K562 (cell line): ENCODE data around the gene POLDIP3. TPM values are rescaled to one million over a fixed set of nuclear protein-coding genes. Genes with fewer than 3 reads are reported as not detected.
A peak's percentile ranks its signal among the peaks of the same experiment; 100 is the strongest.

Experiments used
- ARID2 ChIP-seq: fragments of 450-650 bp; IDR thresholded peaks from 2 replicates; pipeline ENCODE4 v1.6.1; 2017; ENCODE audit warnings: antibody characterized with exemption, mild to moderate bottlenecking
- BDP1 ChIP-seq: IDR thresholded peaks from 3 replicates; pipeline ENCODE4 v1.6.1; 2011; ENCODE audit not compliant: insufficient read length, insufficient read depth
- CBX2 ChIP-seq: fragments of 200-600 bp; sonication (generic); IDR thresholded peaks from one replicate; pipeline ENCODE4 v1.6.1; 2012; ENCODE audit warnings: mild to moderate bottlenecking, low read length, inconsistent platforms; ENCODE audit not compliant: insufficient read depth, poor library complexity, severe bottlenecking
- FOXA1 ChIP-seq: fragments of 450-650 bp; IDR thresholded peaks from 2 replicates; pipeline ENCODE4 v1.6.1; 2016; ENCODE audit warnings: mild to moderate bottlenecking, borderline replicate concordance
- HCFC1 ChIP-seq: IDR thresholded peaks from 2 replicates; pipeline ENCODE4 v1.6.1; 2012; ENCODE audit warnings: low read depth, low read length, improper control_type of control experiment
- HDAC3 ChIP-seq: fragments of 450-650 bp; IDR thresholded peaks from 2 replicates; pipeline ENCODE4 v1.6.1; 2018; ENCODE audit warnings: borderline replicate concordance, mild to moderate bottlenecking, moderate library complexity; ENCODE audit not compliant: partially characterized antibody
- HEY1 ChIP-seq: fragments of 250-450 bp; sonication (Bioruptor Pico); IDR thresholded peaks from 2 replicates; pipeline ENCODE4 v1.5.0; 2020; ENCODE audit warnings: mild to moderate bottlenecking, moderate library complexity, borderline replicate concordance
- MAFG ChIP-seq: fragments of 450-650 bp; conservative IDR thresholded peaks from 2 replicates; pipeline ENCODE4 v1.6.1; 2016; ENCODE audit warnings: missing genetic modification characterization, missing compliant biosample characterization
- NRF1 ChIP-seq, 2 experiments: fragments of 450-650 bp; IDR thresholded peaks in 1 of 2; conservative IDR thresholded peaks in 1 of 2; 2 replicates each; pipeline ENCODE4 v1.6.1; 2014; ENCODE audit warnings: mild to moderate bottlenecking in 2 of 2
- POLR2G ChIP-seq: fragments of 200-400 bp; formaldehyde crosslinking; IDR thresholded peaks from 2 replicates; pipeline ENCODE4 v1.6.1; 2017; ENCODE audit warnings: low read depth, mild to moderate bottlenecking, antibody characterized with exemption, low read length, moderate library complexity
- RBM39 ChIP-seq: fragments of 200-400 bp; formaldehyde crosslinking; optimal IDR thresholded peaks from 2 replicates; pipeline ENCODE3; 2018; ENCODE audit warnings: low read depth, low read length
- SIN3B ChIP-seq: fragments of 450-650 bp; IDR thresholded peaks from 2 replicates; pipeline ENCODE4 v1.6.1; 2017; ENCODE audit warnings: low read depth, mild to moderate bottlenecking, moderate library complexity
- TCFL5 ChIP-seq: fragments of 250-450 bp; sonication (Bioruptor Pico); conservative IDR thresholded peaks from 2 replicates; pipeline ENCODE4 v1.6.1; 2021; ENCODE audit warnings: mild to moderate bottlenecking, moderate library complexity, matching md5 sums
- ZNF311 ChIP-seq: fragments of 250-450 bp; sonication (Bioruptor Pico); IDR thresholded peaks from 2 replicates; pipeline ENCODE4 v1.4.0; 2020; ENCODE audit warnings: mild to moderate bottlenecking, moderate library complexity
- polyA plus RNA-seq, 8 experiments: library from polyadenylated mRNA; depleted of rRNA in 4 of 8; stranded (reverse) in 5 of 8; unstranded in 3 of 8; fragments of >200 nt; fragmentation: Nextera tagmentation in 2 of 8; fragmentation: Illumina TruSeq in 1 of 8; extraction: Ambion mirVana in 2 of 8; extraction: Trizol in 1 of 8; gene quantifications; 2 replicates each; pipeline versions ENCODE4 v1.2.1 to v1.2.3, GENCODE V29; 2011 to 2014; ENCODE audit warnings: inconsistent platforms in 1 of 8, missing spikeins in 1 of 8
- total RNA-seq, 7 experiments: library from RNA; depleted of rRNA in 6 of 7; stranded (reverse); fragments of >200 nt in 6 of 7; fragmentation: Illumina TruSeq in 2 of 7; extraction: Trizol in 2 of 7; gene quantifications; 2 replicates each; pipeline versions ENCODE4 v1.2.1 to v1.2.3, GENCODE V29; 2011 to 2021; ENCODE audit warnings: low replicate concordance in 1 of 7
- TF ChIP-seq, protein P1 (sequence below): fragments of 150-350 bp; IDR thresholded peaks from 2 replicates; pipeline ENCODE4 v1.6.1; 2014; ENCODE audit warnings: low read depth, mild to moderate bottlenecking, low read length, borderline replicate concordance
- TF ChIP-seq, protein P2 (sequence below): fragments of 450-650 bp; formaldehyde crosslinking; IDR thresholded peaks from 2 replicates; pipeline ENCODE4 v1.4.0; 2020; ENCODE audit warnings: mild to moderate bottlenecking, moderate library complexity
- TF ChIP-seq, protein P3 (sequence below): fragments of 250-450 bp; sonication (Bioruptor Pico); IDR thresholded peaks from 2 replicates; pipeline ENCODE4 v1.4.0; 2020
- TF ChIP-seq, protein P4 (sequence below), 3 experiments: fragments of 200-800 bp in 1 of 3; sonication (Bioruptor generic) in 1 of 3; sonication (generic) in 1 of 3; formaldehyde crosslinking in 1 of 3; IDR thresholded peaks; 2 replicates each; pipeline versions ENCODE4 v1.6.1 to v1.8.0; 2016 to 2022; ENCODE audit warnings: mild to moderate bottlenecking in 2 of 3, missing compliant biosample characterization in 2 of 3, missing genetic modification characterization in 2 of 3, missing genetic modification reagents in 1 of 3

POLDIP3 gene
- total and polyA plus RNA-seq, 9 of the 15 experiments (the other 6 are each of a cell fraction or from before 2014, with no cell fraction given), result 14.3 to 53.0 (median 26.3) TPM

- TF ChIP-seq, protein P1, sequence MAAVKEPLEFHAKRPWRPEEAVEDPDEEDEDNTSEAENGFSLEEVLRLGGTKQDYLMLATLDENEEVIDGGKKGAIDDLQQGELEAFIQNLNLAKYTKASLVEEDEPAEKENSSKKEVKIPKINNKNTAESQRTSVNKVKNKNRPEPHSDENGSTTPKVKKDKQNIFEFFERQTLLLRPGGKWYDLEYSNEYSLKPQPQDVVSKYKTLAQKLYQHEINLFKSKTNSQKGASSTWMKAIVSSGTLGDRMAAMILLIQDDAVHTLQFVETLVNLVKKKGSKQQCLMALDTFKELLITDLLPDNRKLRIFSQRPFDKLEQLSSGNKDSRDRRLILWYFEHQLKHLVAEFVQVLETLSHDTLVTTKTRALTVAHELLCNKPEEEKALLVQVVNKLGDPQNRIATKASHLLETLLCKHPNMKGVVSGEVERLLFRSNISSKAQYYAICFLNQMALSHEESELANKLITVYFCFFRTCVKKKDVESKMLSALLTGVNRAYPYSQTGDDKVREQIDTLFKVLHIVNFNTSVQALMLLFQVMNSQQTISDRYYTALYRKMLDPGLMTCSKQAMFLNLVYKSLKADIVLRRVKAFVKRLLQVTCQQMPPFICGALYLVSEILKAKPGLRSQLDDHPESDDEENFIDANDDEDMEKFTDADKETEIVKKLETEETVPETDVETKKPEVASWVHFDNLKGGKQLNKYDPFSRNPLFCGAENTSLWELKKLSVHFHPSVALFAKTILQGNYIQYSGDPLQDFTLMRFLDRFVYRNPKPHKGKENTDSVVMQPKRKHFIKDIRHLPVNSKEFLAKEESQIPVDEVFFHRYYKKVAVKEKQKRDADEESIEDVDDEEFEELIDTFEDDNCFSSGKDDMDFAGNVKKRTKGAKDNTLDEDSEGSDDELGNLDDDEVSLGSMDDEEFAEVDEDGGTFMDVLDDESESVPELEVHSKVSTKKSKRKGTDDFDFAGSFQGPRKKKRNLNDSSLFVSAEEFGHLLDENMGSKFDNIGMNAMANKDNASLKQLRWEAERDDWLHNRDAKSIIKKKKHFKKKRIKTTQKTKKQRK, result no peak
- TF ChIP-seq POLR2G, result peak; percentile 82
- TF ChIP-seq MAFG (tag), result no peak
- no peak for TF ChIP-seq SIN3B
- TF ChIP-seq CBX2, result no peak
- TF ChIP-seq, protein P2, sequence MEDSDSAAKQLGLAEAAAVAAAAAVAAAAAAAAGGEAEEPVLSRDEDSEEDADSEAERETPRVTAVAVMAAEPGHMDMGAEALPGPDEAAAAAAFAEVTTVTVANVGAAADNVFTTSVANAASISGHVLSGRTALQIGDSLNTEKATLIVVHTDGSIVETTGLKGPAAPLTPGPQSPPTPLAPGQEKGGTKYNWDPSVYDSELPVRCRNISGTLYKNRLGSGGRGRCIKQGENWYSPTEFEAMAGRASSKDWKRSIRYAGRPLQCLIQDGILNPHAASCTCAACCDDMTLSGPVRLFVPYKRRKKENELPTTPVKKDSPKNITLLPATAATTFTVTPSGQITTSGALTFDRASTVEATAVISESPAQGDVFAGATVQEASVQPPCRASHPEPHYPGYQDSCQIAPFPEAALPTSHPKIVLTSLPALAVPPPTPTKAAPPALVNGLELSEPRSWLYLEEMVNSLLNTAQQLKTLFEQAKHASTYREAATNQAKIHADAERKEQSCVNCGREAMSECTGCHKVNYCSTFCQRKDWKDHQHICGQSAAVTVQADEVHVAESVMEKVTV (CRISPR knock-in tag), result peak; percentile 55
- no peak for TF ChIP-seq NRF1 (conservative IDR thresholded peaks at IDR 0.05 in 1 of 2, IDR thresholded peaks at IDR 0.05 in 1 of 2)
- TF ChIP-seq HDAC3, result no peak
- no peak for TF ChIP-seq ZNF311
- TF ChIP-seq, protein P3, sequence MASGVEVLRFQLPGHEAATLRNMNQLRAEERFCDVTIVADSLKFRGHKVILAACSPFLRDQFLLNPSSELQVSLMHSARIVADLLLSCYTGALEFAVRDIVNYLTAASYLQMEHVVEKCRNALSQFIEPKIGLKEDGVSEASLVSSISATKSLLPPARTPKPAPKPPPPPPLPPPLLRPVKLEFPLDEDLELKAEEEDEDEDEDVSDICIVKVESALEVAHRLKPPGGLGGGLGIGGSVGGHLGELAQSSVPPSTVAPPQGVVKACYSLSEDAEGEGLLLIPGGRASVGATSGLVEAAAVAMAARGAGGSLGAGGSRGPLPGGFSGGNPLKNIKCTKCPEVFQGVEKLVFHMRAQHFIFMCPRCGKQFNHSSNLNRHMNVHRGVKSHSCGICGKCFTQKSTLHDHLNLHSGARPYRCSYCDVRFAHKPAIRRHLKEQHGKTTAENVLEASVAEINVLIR (CRISPR knock-in tag), result no peak
- TF ChIP-seq HCFC1, result no peak
- TF ChIP-seq FOXA1, result no peak
- no peak for TF ChIP-seq ARID2
- TF ChIP-seq HEY1, result no peak
- TF ChIP-seq, protein P4, sequence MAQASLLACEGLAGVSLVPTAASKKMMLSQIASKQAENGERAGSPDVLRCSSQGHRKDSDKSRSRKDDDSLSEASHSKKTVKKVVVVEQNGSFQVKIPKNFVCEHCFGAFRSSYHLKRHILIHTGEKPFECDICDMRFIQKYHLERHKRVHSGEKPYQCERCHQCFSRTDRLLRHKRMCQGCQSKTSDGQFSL (CRISPR knock-in tag; IDR thresholded peaks at IDR 0.05), result peak; percentile 33; the same call in 1 of the 2 replicates
- TF ChIP-seq, protein P4 (tag; IDR thresholded peaks at IDR 0.05), result no peak
- no peak for TF ChIP-seq RBM39
- no peak for TF ChIP-seq BDP1
- TF ChIP-seq TCFL5 (CRISPR knock-in tag), result no peak
Observed at GRCh38 chr22:42661985-42662831, 47.5 kb upstream of the POLDIP3 start (continued).
